Mesenchymal stem cell (in vitro differentiated cells and primary cell): ENCODE results near the gene CHMP4A.

Source experiments
- DNase-seq: peaks from one replicate; pipeline ENCODE4 v3.0.0-alpha.2; 2013
- H2AFZ ChIP-seq: one replicate; pipeline ENCODE4 v1.6.1; 2013; ENCODE audit warnings: low read depth, mild to moderate bottlenecking, control low read depth, inconsistent platforms, low read length, moderate library complexity
- H2AK5ac ChIP-seq: 2 replicates; pipeline ENCODE4 v1.6.1; 2013; ENCODE audit warnings: low read length, moderate library complexity, mild to moderate bottlenecking, inconsistent platforms; ENCODE audit not compliant: severe bottlenecking
- H2BK120ac ChIP-seq: one replicate; pipeline ENCODE4 v1.6.1; 2013; ENCODE audit warnings: low read depth, mild to moderate bottlenecking, inconsistent platforms, low read length, moderate library complexity
- H2BK12ac ChIP-seq, 2 experiments: one replicate each; pipeline ENCODE4 v1.6.1; 2013; ENCODE audit warnings: inconsistent platforms in 2 of 2, low read length in 2 of 2, mild to moderate bottlenecking in 2 of 2, moderate library complexity in 2 of 2, control low read depth in 1 of 2
- H2BK15ac ChIP-seq: one replicate; pipeline ENCODE4 v1.6.1; 2013; ENCODE audit warnings: mild to moderate bottlenecking, low read depth, inconsistent platforms; ENCODE audit not compliant: poor library complexity, severe bottlenecking
- H2BK5ac ChIP-seq: 2 replicates; pipeline ENCODE4 v1.6.1; 2013; ENCODE audit warnings: low read depth, mild to moderate bottlenecking, low read length, control low read depth, inconsistent platforms; ENCODE audit not compliant: poor library complexity, severe bottlenecking
- H3K14ac ChIP-seq, 2 experiments: one replicate each; pipeline ENCODE4 v1.6.1; 2013; ENCODE audit warnings: inconsistent platforms in 2 of 2, low read length in 2 of 2, control low read depth in 1 of 2, mild to moderate bottlenecking in 1 of 2, moderate library complexity in 1 of 2
- H3K18ac ChIP-seq, 2 experiments: one replicate each; pipeline ENCODE4 v1.6.1; 2013; ENCODE audit warnings: inconsistent platforms in 2 of 2, low read length in 2 of 2, control low read depth in 1 of 2, low read depth in 1 of 2, mild to moderate bottlenecking in 1 of 2
- H3K23ac ChIP-seq, 2 experiments: one replicate each; pipeline ENCODE4 v1.6.1; 2013; ENCODE audit warnings: inconsistent platforms in 2 of 2, low read length in 2 of 2, mild to moderate bottlenecking in 2 of 2, moderate library complexity in 2 of 2, control low read depth in 1 of 2
- H3K27ac ChIP-seq: 2 replicates; pipeline ENCODE4 v1.5.1; 2013; ENCODE audit warnings: mild to moderate bottlenecking, moderate library complexity, low read length, control low read depth, inconsistent platforms; ENCODE audit not compliant: poor library complexity, severe bottlenecking
- H3K27me3 ChIP-seq, 2 experiments: 2 replicates each; pipeline versions ENCODE4 v1.6.1 to v1.7.0; 2013; ENCODE audit warnings: low read length in 2 of 2, mild to moderate bottlenecking in 2 of 2, moderate library complexity in 2 of 2, control low read depth in 1 of 2, inconsistent platforms in 1 of 2; ENCODE audit not compliant: control insufficient read depth in 1 of 2, insufficient read depth in 1 of 2
- H3K36me3 ChIP-seq, 2 experiments: 2 replicates each; pipeline versions ENCODE4 v1.6.1 to v1.7.0; 2013; ENCODE audit warnings: low read length in 2 of 2, control low read depth in 1 of 2, inconsistent platforms in 1 of 2, low read depth in 1 of 2, mild to moderate bottlenecking in 1 of 2; ENCODE audit not compliant: insufficient read depth in 2 of 2, control insufficient read depth in 1 of 2
- H3K4ac ChIP-seq, 2 experiments: one replicate each; pipeline ENCODE4 v1.6.1; 2013; ENCODE audit warnings: inconsistent platforms in 2 of 2, low read length in 2 of 2, mild to moderate bottlenecking in 2 of 2, moderate library complexity in 2 of 2, control low read depth in 1 of 2, low read depth in 1 of 2
- H3K4me1 ChIP-seq: 2 replicates; pipeline ENCODE4 v1.6.1; 2013; ENCODE audit warnings: low read depth, low read length, control low read depth; ENCODE audit not compliant: control insufficient read depth, insufficient read depth
- H3K4me2 ChIP-seq: 2 replicates; pipeline ENCODE4 v1.6.1; 2013; ENCODE audit warnings: low read length, mild to moderate bottlenecking, inconsistent platforms; ENCODE audit not compliant: poor library complexity, severe bottlenecking
- H3K4me3 ChIP-seq, 2 experiments: 2 replicates each; pipeline versions ENCODE4 v1.5.1 to v1.7.0; 2013; ENCODE audit warnings: low read length in 2 of 2, mild to moderate bottlenecking in 2 of 2, control low read depth in 1 of 2, low read depth in 1 of 2; ENCODE audit not compliant: insufficient read depth in 1 of 2
- H3K79me1 ChIP-seq: replicated peaks from 2 replicates; pipeline ENCODE4 v1.6.1; 2013; ENCODE audit warnings: mild to moderate bottlenecking, control low read depth, low read length, inconsistent platforms; ENCODE audit not compliant: poor library complexity, severe bottlenecking
- H3K9ac ChIP-seq: 2 replicates; pipeline ENCODE4 v1.7.0; 2013; ENCODE audit warnings: mild to moderate bottlenecking, low read length, moderate library complexity
- H3K9me3 ChIP-seq: 2 replicates; pipeline ENCODE4 v1.7.0; 2013; ENCODE audit warnings: mild to moderate bottlenecking, low read length; ENCODE audit not compliant: control insufficient read depth
- H4K8ac ChIP-seq: one replicate; pipeline ENCODE4 v1.6.1; 2013; ENCODE audit warnings: inconsistent platforms, mild to moderate bottlenecking, low read length, moderate library complexity
- H4K91ac ChIP-seq: one replicate; pipeline ENCODE4 v1.6.1; 2013; ENCODE audit warnings: mild to moderate bottlenecking, low read length, inconsistent platforms
- WGBS: methylation state at CpG from one replicate; pipeline ENCODE4 v1.1.7; 2013; ENCODE audit warnings: mixed read lengths; 5-methylcytosine and 5-hydroxymethylcytosine counted together

Gene CHMP4A

DNA sequence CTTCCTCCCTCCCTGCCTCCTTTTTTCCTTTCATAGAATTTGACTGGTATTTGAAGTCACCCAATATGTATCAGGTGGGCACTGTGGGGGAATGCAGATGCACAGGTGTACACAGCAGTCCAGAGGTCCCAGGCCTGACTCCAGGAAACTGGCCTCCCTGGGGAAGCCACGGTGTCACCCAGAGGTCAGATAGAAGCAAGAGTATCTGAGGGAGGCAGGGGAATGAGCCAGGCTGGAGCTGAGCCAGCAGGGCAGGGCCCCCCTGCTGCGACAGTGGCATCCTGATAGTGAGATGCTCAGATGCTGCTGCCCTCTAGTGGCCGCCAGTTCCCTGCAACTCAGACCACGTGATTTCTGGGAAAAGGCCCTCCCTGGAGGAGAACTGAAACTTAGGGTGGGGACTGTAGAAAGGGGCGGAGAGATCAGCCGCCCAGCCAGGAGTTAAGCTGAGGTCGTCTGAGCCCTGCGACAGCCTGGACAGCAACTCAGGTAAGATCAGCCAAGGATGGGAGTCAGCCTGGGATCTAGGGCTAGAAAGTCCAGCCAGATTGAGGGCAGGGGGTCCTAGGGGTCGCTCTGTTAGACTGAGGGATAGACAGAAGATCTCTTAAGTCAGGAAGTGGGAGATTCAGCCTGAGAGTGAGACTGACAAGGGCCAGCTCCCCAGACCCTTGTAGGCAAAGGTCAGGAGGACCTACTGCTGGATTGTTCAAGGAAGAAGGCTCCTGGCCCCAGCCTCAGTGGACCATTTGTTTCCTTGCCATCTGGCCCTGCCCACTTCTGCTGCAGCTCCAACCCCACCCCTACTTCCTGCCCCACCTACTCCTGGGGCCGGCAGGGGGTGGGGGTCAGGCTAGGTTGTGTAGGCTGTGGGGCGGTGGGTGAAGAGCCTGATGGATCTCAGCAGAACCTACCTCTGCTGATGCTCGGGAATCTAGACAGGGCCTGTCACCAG lies 52.2 kb downstream of the CHMP4A start, which contains the start of gene IRF9:
Gene IRF9 (plus strand): TSS at position 416 of the 955 bp plus-strand sequence. CDS start 880 bp downstream, outside the sequence.
- peak within 1 kb of the TSS; percentile 79 to 91 for H3K18ac ChIP-seq
- H2BK15ac ChIP-seq, result peak within 1 kb of the TSS; percentile 26
- DNase-seq, result peak; percentile 95
- peak within 1 kb of the TSS in 1 of 2 experiments; percentile 92 for H3K14ac ChIP-seq
- H2BK120ac ChIP-seq, result peak within 1 kb of the TSS; percentile 50
- H4K91ac ChIP-seq, result peak within 1 kb of the TSS; percentile 60
- peak within 1 kb of the TSS; percentile 83 to 91 for H3K4ac ChIP-seq
- WGBS, result 9% methylated on average over 12 of the region's 12 CpGs
- H3K4me1 ChIP-seq, result peaks cover 19% of the 10 kb centered on the region
- peak within 1 kb of the TSS; percentile 78 for H4K8ac ChIP-seq
- H3K79me1 ChIP-seq, result peaks cover 25% of the 10 kb centered on the region
- peak within 1 kb of the TSS in 1 of 2 experiments; percentile 81 for H3K23ac ChIP-seq
- peaks cover 68 to 75% of the 10 kb centered on the region in 2 experiments for H3K36me3 ChIP-seq
- H2AFZ ChIP-seq, result no peak within 1 kb of the TSS
- H3K27ac ChIP-seq, result peak within 1 kb of the TSS; percentile 76
- H2BK12ac ChIP-seq, result peak within 1 kb of the TSS; percentile 70 to 73
- H3K9me3 ChIP-seq, result no peaks in the 10 kb centered on the region
- H3K9ac ChIP-seq, result peak within 1 kb of the TSS; percentile 99
- H3K4me2 ChIP-seq, result peak within 1 kb of the TSS; percentile 80
- H3K4me3 ChIP-seq, result peak within 1 kb of the TSS; percentile 63 to 96
- peak within 1 kb of the TSS; percentile 90 for H2BK5ac ChIP-seq
- no peaks in the 10 kb centered on the region for H3K27me3 ChIP-seq
- peak within 1 kb of the TSS; percentile 95 for H2AK5ac ChIP-seq

DNA sequence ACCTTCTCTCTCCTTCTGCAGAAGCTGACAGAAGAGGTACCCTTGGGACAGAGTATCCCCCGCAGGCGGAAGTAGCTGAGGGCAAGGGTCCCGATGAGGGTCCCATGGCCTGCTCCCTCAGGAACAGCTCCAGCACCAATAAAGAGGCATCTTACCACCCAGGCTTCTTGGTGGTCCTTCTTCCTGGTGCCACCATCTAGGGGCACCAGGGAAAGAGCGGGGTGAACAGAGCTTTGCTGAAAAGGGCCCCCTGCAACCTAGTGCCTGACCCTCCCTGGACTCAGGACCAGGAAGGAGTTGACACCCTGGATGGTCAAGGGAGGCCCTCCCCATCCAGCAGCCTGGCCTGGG lies 52.8 kb downstream of the CHMP4A start:
- H2BK5ac ChIP-seq, result no peak overlapping the region
- WGBS, result 98% methylated on average over 4 of the region's 4 CpGs
- peak overlapping the region; percentile 27 for H4K8ac ChIP-seq

DNA sequence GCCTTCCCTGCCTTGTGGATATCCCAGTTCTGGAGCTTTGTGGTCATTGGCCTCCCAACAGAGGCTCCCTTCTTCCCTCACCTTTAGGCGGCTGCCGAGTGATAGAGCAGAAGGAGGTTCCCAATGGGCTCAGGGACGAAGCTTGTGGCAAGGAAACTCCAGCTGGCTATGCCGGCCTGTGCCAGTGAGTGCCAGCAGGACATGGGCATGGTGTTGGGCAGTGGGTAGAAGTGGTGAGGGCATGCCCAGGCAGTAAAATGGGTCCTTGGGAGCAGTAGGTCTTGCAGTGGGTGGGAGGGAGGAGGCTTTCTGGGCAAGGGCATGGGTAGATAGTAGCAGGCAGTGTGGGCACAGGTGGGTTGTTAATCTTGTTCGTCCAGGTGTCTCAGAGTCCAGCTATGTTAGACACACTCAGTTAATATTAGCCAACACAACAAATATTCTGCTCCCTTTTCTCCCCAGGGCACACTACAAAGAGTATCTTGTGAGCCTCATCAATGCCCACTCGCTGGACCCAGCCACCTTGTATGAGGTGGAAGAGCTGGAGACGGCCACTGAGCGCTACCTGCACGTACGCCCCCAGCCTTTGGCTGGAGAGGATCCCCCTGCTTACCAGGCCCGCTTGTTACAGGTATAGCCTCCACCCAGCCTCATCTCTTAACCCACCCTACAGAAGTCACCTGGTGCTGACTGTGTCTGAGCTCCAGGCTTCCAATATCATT lies 53.4 kb downstream of the CHMP4A start:
- Histone ChIP-seq H3K27me3 (no peaks in the 10 kb centered on the region), H3K23ac (no peak overlapping the region), H4K8ac (no peak overlapping the region), H2AK5ac (no peak overlapping the region), H3K14ac (no peak overlapping the region), H2BK15ac (peak overlapping the region; percentile 6), H3K9ac (no peak overlapping the region), H2BK12ac (peak overlapping the region; percentile 62 to 67), H3K9me3 (no peaks in the 10 kb centered on the region), H3K36me3 (peaks cover 66 to 75% of the 10 kb centered on the region in 2 experiments), H3K4me1 (peaks cover 19% of the 10 kb centered on the region), H3K27ac (no peak overlapping the region), H3K4me3 (no peak overlapping the region), H3K18ac (no peak overlapping the region), H3K4ac (no peak overlapping the region), H4K91ac (peak overlapping the region; percentile 4), H2AFZ (no peak overlapping the region), H3K79me1 (peaks cover 23% of the 10 kb centered on the region), H2BK120ac (no peak overlapping the region), H2BK5ac (no peak overlapping the region), H3K4me2 (no peak overlapping the region)
- 98% methylated on average over 10 of the region's 11 CpGs for WGBS
- DNase-seq, result no peak

More for the DNA sequence above, 52.8 kb downstream of the CHMP4A start:
- H3K4ac ChIP-seq, result no peak overlapping the region
- peak overlapping the region; percentile 19 for H3K27ac ChIP-seq
- no peak overlapping the region for H3K4me3 ChIP-seq
- H4K91ac ChIP-seq, result peak overlapping the region; percentile 29
- H3K4me1 ChIP-seq, result peaks cover 19% of the 10 kb centered on the region
- H3K36me3 ChIP-seq, result peaks cover 66 to 75% of the 10 kb centered on the region in 2 experiments
- H3K14ac ChIP-seq, result no peak overlapping the region
- H3K9me3 ChIP-seq, result no peaks in the 10 kb centered on the region
- peak overlapping the region; percentile 99 for H3K9ac ChIP-seq
- H3K27me3 ChIP-seq, result no peaks in the 10 kb centered on the region
- H2AFZ ChIP-seq, result no peak overlapping the region
- peak overlapping the region in 1 of 2 experiments; percentile 63 for H3K18ac ChIP-seq
- H3K79me1 ChIP-seq, result peaks cover 25% of the 10 kb centered on the region
- no peak for DNase-seq
- H3K23ac ChIP-seq, result no peak overlapping the region
- no peak overlapping the region for H2AK5ac ChIP-seq
- H2BK15ac ChIP-seq, result no peak overlapping the region
- H2BK12ac ChIP-seq, result peak overlapping the region; percentile 61 to 62
- no peak overlapping the region for H3K4me2 ChIP-seq
- peak overlapping the region; percentile 36 for H2BK120ac ChIP-seq
